Activated naive CD4-positive, alpha-beta T cell treated with anti-CD3 and anti-CD28 coated beads for 36 hours (primary cell): ENCODE measurements around the gene SP7. TPM values are rescaled to one million over a fixed set of nuclear protein-coding genes. Genes with fewer than 3 reads are reported as not detected.
"Not testable (repeated sequence)": the region's sequence is repeated elsewhere in the genome, so short reads cannot be mapped to it uniquely, and the experiment has no call there.

Source experiments
- CTCF ChIA-PET: fragments of 350-600 bp; sonication (Branson Sonifier 250); formaldehyde crosslinking; loops from one replicate; lab custom pipeline; 2021; ENCODE audit warnings: antibody characterized with exemption; lab: Charles Lee
- DNase-seq: peaks from one replicate; pipeline ENCODE4 v3.0.0-alpha.2; 2020
- H3K27ac Mint-ChIP-seq: one replicate; pipeline ENCODE4 v1.8.0; 2021; ENCODE audit warnings: mild to moderate bottlenecking, mixed read lengths
- H3K27me3 Mint-ChIP-seq: one replicate; pipeline ENCODE4 v1.8.0; 2021; ENCODE audit warnings: low read depth, mixed read lengths
- H3K36me3 Mint-ChIP-seq: one replicate; pipeline ENCODE4 v1.8.0; 2021; ENCODE audit warnings: low read depth, mixed read lengths
- H3K4me1 Mint-ChIP-seq: one replicate; pipeline ENCODE4 v1.8.0; 2021; ENCODE audit warnings: low read depth, mixed read lengths
- H3K4me3 Mint-ChIP-seq: one replicate; pipeline ENCODE4 v1.8.0; 2021; ENCODE audit warnings: mild to moderate bottlenecking, moderate library complexity, mixed read lengths
- H3K9me3 Mint-ChIP-seq: one replicate; pipeline ENCODE4 v1.8.0; 2021; ENCODE audit warnings: mixed read lengths
- intact Hi-C: fragments of 100-400 bp; cut with micrococcal nuclease; formaldehyde crosslinking; loops from one replicate; pipeline ENCODE4 v1.15.1; 2023
- total RNA-seq, 2 experiments: library from RNA; stranded (reverse); gene quantifications; one replicate each; pipeline ENCODE4 v1.2.3, GENCODE V29; 2021

The SP7 gene
- total RNA-seq, 2 experiments from 2014 or later: not detected

GRCh38 chr12:53373554-53374133, 37.5 kb upstream of the SP7 start:
- H3K36me3 Mint-ChIP-seq, intact Hi-C loops, H3K4me3 Mint-ChIP-seq: not testable (repeated sequence)

DNA sequence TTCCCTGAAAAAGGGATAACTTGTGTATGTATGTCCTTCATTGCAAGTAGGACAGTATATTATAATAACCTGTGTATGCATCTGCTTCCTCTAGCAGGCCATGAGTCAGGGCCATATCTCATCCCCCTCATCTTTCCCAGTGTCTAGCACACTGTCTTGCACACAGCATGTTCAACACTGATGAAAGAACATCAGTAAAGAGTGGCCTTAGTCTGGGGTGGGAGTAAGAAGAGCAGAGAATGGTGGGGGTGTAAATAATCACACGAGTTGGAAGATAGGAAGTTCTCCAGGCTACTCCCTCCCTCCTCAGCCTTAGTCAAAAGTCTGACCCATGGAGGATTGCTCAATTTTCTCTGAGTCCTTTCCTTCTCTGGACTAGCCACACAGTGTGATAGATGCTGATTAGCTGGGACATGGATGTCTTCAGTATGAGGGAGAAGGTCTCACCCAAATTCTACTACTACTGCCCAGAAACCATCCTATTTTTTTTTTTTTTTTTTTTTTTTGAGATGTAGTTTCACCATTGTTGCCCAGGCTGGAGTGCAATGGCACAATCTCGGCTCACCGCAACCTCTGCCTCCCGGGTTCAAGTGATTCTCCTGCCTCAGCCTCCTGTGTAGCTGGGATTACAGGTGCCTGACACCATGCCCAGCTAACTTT, 29.2 kb upstream of the SP7 start:
- no peaks in the 10 kb centered on the region for H3K9me3 Mint-ChIP-seq
- no peak overlapping the region for H3K4me3 Mint-ChIP-seq
- peak overlapping the region; percentile 61 for H3K27ac Mint-ChIP-seq
- intact Hi-C loops: no loop called here
- no peak for DNase-seq
- peaks cover 12% of the 10 kb centered on the region for H3K4me1 Mint-ChIP-seq
- H3K36me3 Mint-ChIP-seq: no peaks in the 10 kb centered on the region
- no peaks in the 10 kb centered on the region for H3K27me3 Mint-ChIP-seq
- CTCF ChIA-PET: interaction anchor here (0.7 to 2.5 kb wide), 4 partner anchors 13 to 174 kb away, joined by 3 to 9 read pairs (median 4); no protein-coding TSS in a partner anchor

More at GRCh38 chr12:53373554-53374133, 37.5 kb upstream of the SP7 start:
- peak overlapping the region; percentile 46 for H3K27ac Mint-ChIP-seq
- H3K27me3 Mint-ChIP-seq, H3K9me3 Mint-ChIP-seq, DNase-seq: not testable (repeated sequence)
- peaks cover 44% of the 10 kb centered on the region for H3K4me1 Mint-ChIP-seq
- CTCF ChIA-PET: interaction anchor here (1.3 kb wide), 1 partner anchor 21 kb away, joined by 3 read pairs; no protein-coding TSS in a partner anchor

GRCh38 chr12:53361638-53362037, 25.5 kb upstream of the SP7 start:
- H3K9me3 Mint-ChIP-seq, H3K4me3 Mint-ChIP-seq, DNase-seq, H3K4me1 Mint-ChIP-seq, H3K36me3 Mint-ChIP-seq, intact Hi-C loops, H3K27me3 Mint-ChIP-seq, H3K27ac Mint-ChIP-seq: not testable (repeated sequence)
- CTCF ChIA-PET: interaction anchor here (0.6 to 1.5 kb wide), 7 partner anchors 11 to 151 kb away, joined by 3 to 4 read pairs (median 3); no protein-coding TSS in a partner anchor

GRCh38 chr12:53358836-53359419, 22.8 kb upstream of the SP7 start:
- CTCF ChIA-PET: interaction anchor here (0.6 to 1.6 kb wide), 6 partner anchors 14 to 147 kb away, joined by 3 to 5 read pairs (median 4); no protein-coding TSS in a partner anchor
- Mint-ChIP-seq H3K36me3 (no peaks in the 10 kb centered on the region), H3K27me3 (no peaks in the 10 kb centered on the region), H3K27ac (no peak overlapping the region), H3K9me3 (no peaks in the 10 kb centered on the region), H3K4me1 (no peaks in the 10 kb centered on the region), H3K4me3 (no peak overlapping the region)
- no peak for DNase-seq
- intact Hi-C loops: no loop called here

DNA sequence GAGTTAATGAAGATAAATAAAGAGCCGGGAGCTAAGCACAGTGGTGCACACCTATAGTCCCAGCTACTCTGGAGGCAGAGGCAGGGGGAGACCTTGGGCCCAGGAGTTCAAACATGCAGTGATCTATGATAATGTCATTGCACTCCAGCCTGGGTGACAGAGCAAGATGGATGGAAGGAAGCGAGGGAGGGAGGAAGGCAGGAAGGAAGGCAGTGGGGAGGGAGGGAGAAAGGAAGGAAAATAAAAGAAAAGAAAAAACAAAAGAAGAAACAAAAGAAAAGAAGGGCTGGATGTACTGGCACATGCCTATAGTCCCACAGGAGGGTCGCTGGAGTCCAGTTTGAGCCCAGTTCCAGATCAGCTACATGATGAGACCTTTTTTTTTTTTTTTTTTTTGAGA, 19.0 kb upstream of the SP7 start:
- intact Hi-C loops: no loop called here
- Mint-ChIP-seq H3K27ac (no peak overlapping the region), H3K9me3 (no peaks in the 10 kb centered on the region), H3K27me3 (no peaks in the 10 kb centered on the region), H3K4me3 (no peak overlapping the region), H3K4me1 (peaks cover 6% of the 10 kb centered on the region), H3K36me3 (no peaks in the 10 kb centered on the region)
- CTCF ChIA-PET: interaction anchor here (0.6 to 6.4 kb wide), 5 partner anchors 10 to 154 kb away, joined by 3 to 163 read pairs (median 24); partner anchors contain the start of genes AMHR2 and NPFF
- no peak for DNase-seq

DNA sequence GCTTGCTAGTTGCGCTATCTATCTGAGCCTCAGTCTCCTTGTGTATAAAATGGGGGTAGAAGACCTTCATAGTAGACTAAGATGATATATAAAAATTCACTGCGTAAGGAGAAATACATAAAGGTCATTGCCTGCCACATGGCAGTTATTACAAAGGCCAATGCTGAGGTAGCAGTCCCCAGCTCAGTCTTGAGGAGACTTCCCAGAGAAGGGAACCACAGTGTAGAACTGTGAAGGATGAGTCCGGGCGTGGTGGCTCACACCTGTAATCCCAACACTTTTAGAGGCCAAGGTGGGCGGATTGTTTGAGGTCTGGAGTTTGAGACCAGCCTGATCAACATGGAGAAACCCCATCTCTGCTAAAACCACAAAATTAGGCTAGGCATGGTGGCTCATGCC, 17.1 kb upstream of the SP7 start:
- H3K9me3 Mint-ChIP-seq: no peaks in the 10 kb centered on the region
- no peaks in the 10 kb centered on the region for H3K36me3 Mint-ChIP-seq
- CTCF ChIA-PET: interaction anchor here (0.6 to 6.4 kb wide), 26 partner anchors 13 to 218 kb away, joined by 3 to 163 read pairs (median 10); partner anchors contain the start of genes AAAS, AMHR2, MYG1 and NPFF
- H3K27ac Mint-ChIP-seq: no peak overlapping the region
- intact Hi-C loops: no loop called here
- H3K4me3 Mint-ChIP-seq: no peak overlapping the region
- peaks cover 6% of the 10 kb centered on the region for H3K4me1 Mint-ChIP-seq
- H3K27me3 Mint-ChIP-seq: no peaks in the 10 kb centered on the region
- DNase-seq: no peak

GRCh38 chr12:53352331-53353256, 16.4 kb upstream of the SP7 start:
- Mint-ChIP-seq H3K27ac (no peak overlapping the region), H3K36me3 (no peaks in the 10 kb centered on the region), H3K4me3 (no peak overlapping the region), H3K4me1 (peaks cover 6% of the 10 kb centered on the region), H3K27me3 (no peaks in the 10 kb centered on the region), H3K9me3 (no peaks in the 10 kb centered on the region)
- CTCF ChIA-PET: interaction anchor here (0.6 to 6.4 kb wide), 50 partner anchors 9 to 218 kb away, joined by 3 to 163 read pairs (median 5); partner anchors contain the start of genes AAAS, AMHR2, MYG1 and NPFF
- intact Hi-C loops: loop anchor here (1.0 kb wide), 3 partner anchors 30 to 156 kb away; no protein-coding TSS in a partner anchor
- peak; percentile 94 for DNase-seq

GRCh38 chr12:53347905-53348304, 11.8 kb upstream of the SP7 start:
- intact Hi-C loops: no loop called here
- CTCF ChIA-PET: interaction anchor here (0.6 to 6.5 kb wide), 6 partner anchors 11 to 188 kb away, joined by 3 to 196 read pairs (median 5); partner anchors contain the start of genes AAAS and AMHR2
- H3K27me3 Mint-ChIP-seq: no peaks in the 10 kb centered on the region
- H3K27ac Mint-ChIP-seq: no peak overlapping the region
- no peaks in the 10 kb centered on the region for H3K36me3 Mint-ChIP-seq
- H3K9me3 Mint-ChIP-seq: no peaks in the 10 kb centered on the region
- H3K4me1 Mint-ChIP-seq: peaks cover 14% of the 10 kb centered on the region
- no peak overlapping the region for H3K4me3 Mint-ChIP-seq
- DNase-seq: no peak

DNA sequence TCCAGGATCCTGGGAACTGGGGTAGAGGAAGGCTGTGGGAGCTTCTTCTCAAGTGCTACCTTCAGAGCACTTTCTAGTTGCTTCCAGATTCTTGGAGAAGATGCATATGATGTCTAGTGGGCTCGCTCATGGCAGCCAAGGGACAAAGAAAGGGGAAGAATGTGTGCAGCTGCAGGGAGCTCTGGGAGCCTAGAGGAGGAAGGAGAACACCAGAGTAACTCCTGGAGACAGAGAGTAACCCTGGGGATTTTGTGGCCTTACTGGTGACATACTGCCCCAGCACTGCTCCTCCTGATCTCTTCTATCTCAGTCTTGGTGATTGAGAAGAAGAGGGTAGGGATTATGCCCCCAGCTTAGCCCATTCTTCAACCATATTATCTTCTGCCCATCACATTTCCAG, 10.3 kb upstream of the SP7 start:
- Mint-ChIP-seq H3K9me3 (no peaks in the 10 kb centered on the region), H3K27me3 (no peaks in the 10 kb centered on the region), H3K4me1 (peaks cover 9% of the 10 kb centered on the region), H3K27ac (no peak overlapping the region), H3K36me3 (no peaks in the 10 kb centered on the region), H3K4me3 (no peak overlapping the region)
- no peak for DNase-seq
- intact Hi-C loops: no loop called here
- CTCF ChIA-PET: interaction anchor here (0.9 to 6.5 kb wide), 6 partner anchors 15 to 187 kb away, joined by 3 to 196 read pairs (median 10); partner anchors contain the start of genes AAAS and AMHR2

- Mint-ChIP-seq H3K9me3 (no peaks in the 10 kb centered on the region), H3K4me1 (peaks cover 9% of the 10 kb centered on the region), H3K27ac (no peak overlapping the region), H3K4me3 (peak overlapping the region; percentile 91), H3K36me3 (no peaks in the 10 kb centered on the region), H3K27me3 (no peaks in the 10 kb centered on the region)
- DNase-seq: no peak
- CTCF ChIA-PET: interaction anchor here (0.8 to 6.5 kb wide), 40 partner anchors 9 to 279 kb away, joined by 3 to 196 read pairs (median 5); partner anchors contain the start of genes AAAS, AMHR2, PFDN5 and SOAT2
- intact Hi-C loops: loop anchor here (1.0 kb wide), 4 partner anchors 21 to 186 kb away; no protein-coding TSS in a partner anchor
Observed at GRCh38 chr12:53345486-53346188, 9.5 kb upstream of the SP7 start.
